T-cell (primary cell): ENCODE data around the gene CTSK. TPM values are rescaled to one million over a fixed set of nuclear protein-coding genes. Genes with fewer than 3 reads are reported as not detected.
"Not testable (repeated sequence)": the region's sequence is repeated elsewhere in the genome, so short reads cannot be mapped to it uniquely, and the experiment has no call there.

Experiments
- ATAC-seq, 4 experiments: fragments of 200-7000 bp in 3 of 4; fragments of 150-1000 bp in 1 of 4; cut with Tn5 transposase; replicated peaks in 1 of 4; 1 replicate in 3 of 4; 2 replicates in 1 of 4; pipeline ENCODE4 v1.10.0; 2021; ENCODE audit warnings: moderate library complexity in 3 of 4, mild to moderate bottlenecking in 2 of 4, moderate number of reproducible peaks in 1 of 4
- CTCF ChIA-PET, 2 donors: fragments of 300-600 bp; sonication (Branson Sonifier 250); formaldehyde crosslinking; loops; one replicate each; lab custom pipeline; 2022; ENCODE audit warnings: antibody characterized with exemption in 2 of 2; lab: Charles Lee
- POLR2A ChIA-PET, 2 donors: fragments of 300-600 bp; sonication (Branson Sonifier 250); formaldehyde crosslinking; loops; one replicate each; lab custom pipeline; 2022; ENCODE audit warnings: antibody characterized with exemption in 2 of 2; lab: Charles Lee
- DNase-seq, 35 experiments: peaks; one replicate each; pipeline versions ENCODE4 v3.0.0 to v3.0.0-alpha.2; 2013 to 2023
- H3K27ac ChIP-seq: one replicate; pipeline ENCODE4 v1.5.1; 2013; ENCODE audit warnings: low read length
- H3K27me3 ChIP-seq, 2 experiments: replicated peaks in 1 of 2; 1 replicate in 1 of 2; 2 replicates in 1 of 2; pipeline versions ENCODE4 v1.6.1 to v1.7.0; 2013; ENCODE audit warnings: low read length in 1 of 2, mixed read lengths in 1 of 2; ENCODE audit not compliant: control insufficient read depth in 2 of 2, insufficient read depth in 2 of 2; ENCODE audit errors: extremely low read depth in 1 of 2
- H3K36me3 ChIP-seq, 2 donors: 1 replicate in 1 of 2; 2 replicates in 1 of 2; pipeline versions ENCODE4 v1.6.1 to v1.7.0; 2013; ENCODE audit warnings: low read length in 1 of 2; ENCODE audit not compliant: control insufficient read depth in 2 of 2, insufficient read depth in 1 of 2; ENCODE audit errors: extremely low read depth in 1 of 2
- H3K4me1 ChIP-seq, 2 experiments: 1 replicate in 1 of 2; 2 replicates in 1 of 2; pipeline versions ENCODE4 v1.6.1 to v1.7.0; 2013; ENCODE audit warnings: low read length in 2 of 2, mixed read lengths in 1 of 2; ENCODE audit not compliant: insufficient read depth in 2 of 2, control insufficient read depth in 1 of 2; ENCODE audit errors: extremely low read depth in 1 of 2
- H3K4me3 ChIP-seq, 2 donors: 1 replicate in 1 of 2; 2 replicates in 1 of 2; pipeline versions ENCODE4 v1.5.1 to v1.7.0; 2013; ENCODE audit warnings: mild to moderate bottlenecking in 2 of 2, low read length in 1 of 2, moderate library complexity in 1 of 2; ENCODE audit not compliant: control insufficient read depth in 1 of 2; ENCODE audit errors: extremely low read depth in 1 of 2
- H3K9me3 ChIP-seq: 2 replicates; pipeline ENCODE4 v1.7.0; 2013
- H3K27ac Mint-ChIP-seq, 2 donors: one replicate each; pipeline ENCODE4 v1.8.0; 2020 to 2021; ENCODE audit warnings: mild to moderate bottlenecking in 2 of 2, mixed read lengths in 2 of 2
- H3K27me3 Mint-ChIP-seq, 2 donors: one replicate each; pipeline ENCODE4 v1.8.0; 2021 to 2022; ENCODE audit warnings: mixed read lengths in 2 of 2
- H3K36me3 Mint-ChIP-seq: one replicate; pipeline ENCODE4 v1.8.0; 2021; ENCODE audit warnings: mixed read lengths
- H3K4me1 Mint-ChIP-seq, 3 donors: one replicate each; pipeline ENCODE4 v1.8.0; 2020 to 2022; ENCODE audit warnings: mixed read lengths in 3 of 3, mild to moderate bottlenecking in 1 of 3
- H3K4me3 Mint-ChIP-seq, 3 donors: one replicate each; pipeline ENCODE4 v1.8.0; 2020 to 2022; ENCODE audit warnings: mild to moderate bottlenecking in 3 of 3, mixed read lengths in 3 of 3, moderate library complexity in 3 of 3
- H3K9me3 Mint-ChIP-seq, 3 donors: one replicate each; pipeline ENCODE4 v1.8.0; 2020 to 2022; ENCODE audit warnings: mixed read lengths in 3 of 3
- WGBS: methylation state at CpG from one replicate; pipeline ENCODE4 v1.1.5; 2013; ENCODE audit warnings: missing lambda C conversion rate; ENCODE audit not compliant: insufficient coverage; 5-methylcytosine and 5-hydroxymethylcytosine counted together
- total RNA-seq, 35 experiments: library from RNA in 6 of 35; stranded (reverse) in 6 of 35; fragments of 120-200 nt in 1 of 35; gene quantifications; one replicate each; pipeline versions ENCODE4 v1.2.1 to v1.2.4 and lab custom pipeline; 2013 to 2026

The CTSK gene
- total RNA-seq, 5 donors from 2014 or later (not counting 1 experiment from before 2014, with no cell fraction given): 6.1 to 14.1 (median 7.3) TPM

DNA sequence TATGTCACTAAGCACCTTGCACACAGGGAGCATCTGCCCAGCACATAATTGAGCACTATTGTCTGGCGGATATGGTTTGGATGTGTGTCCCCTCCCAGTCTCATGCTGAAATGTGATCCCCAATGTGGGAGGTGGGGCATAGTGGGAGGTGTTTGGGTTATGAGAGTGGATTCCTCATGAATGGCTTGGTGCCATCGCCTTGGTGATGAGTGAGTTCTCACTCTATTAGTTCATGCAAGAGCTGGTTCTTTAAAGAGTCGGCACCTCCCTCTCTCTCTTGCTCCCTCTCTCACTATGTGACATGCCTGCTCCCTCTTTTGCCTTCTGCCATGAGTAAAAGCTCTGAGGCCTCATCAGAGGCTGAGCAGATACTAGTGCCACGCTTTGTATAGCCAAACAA lies 9.5 kb downstream of the CTSK start:
- Histone ChIP-seq H3K27ac (no peak overlapping the region), H3K4me1 (no peaks in the 10 kb centered on the region), H3K4me3 (no peak overlapping the region), H3K9me3 (no peaks in the 10 kb centered on the region), H3K27me3 (no peaks in the 10 kb centered on the region), H3K36me3 (peaks cover 3 to 21% of the 10 kb centered on the region in 2 donors)
- no peaks in the 10 kb centered on the region for H3K4me1 Mint-ChIP-seq
- no peaks in the 10 kb centered on the region for H3K27me3 Mint-ChIP-seq
- H3K4me3 Mint-ChIP-seq: no peak overlapping the region
- peaks cover 50% of the 10 kb centered on the region for H3K36me3 Mint-ChIP-seq
- ChIA-PET POLR2A (no interaction called here), CTCF (interaction anchor here in 1 of 2 donors (0.6 kb wide), 1 partner anchor 735 kb away, joined by 3 read pairs; no protein-coding TSS in a partner anchor)
- no peak for ATAC-seq
- no peak overlapping the region for H3K27ac Mint-ChIP-seq
- no peak for DNase-seq
- 95% methylated on average over 2 of the region's 4 CpGs for WGBS
- H3K9me3 Mint-ChIP-seq: no peaks in the 10 kb centered on the region

DNA sequence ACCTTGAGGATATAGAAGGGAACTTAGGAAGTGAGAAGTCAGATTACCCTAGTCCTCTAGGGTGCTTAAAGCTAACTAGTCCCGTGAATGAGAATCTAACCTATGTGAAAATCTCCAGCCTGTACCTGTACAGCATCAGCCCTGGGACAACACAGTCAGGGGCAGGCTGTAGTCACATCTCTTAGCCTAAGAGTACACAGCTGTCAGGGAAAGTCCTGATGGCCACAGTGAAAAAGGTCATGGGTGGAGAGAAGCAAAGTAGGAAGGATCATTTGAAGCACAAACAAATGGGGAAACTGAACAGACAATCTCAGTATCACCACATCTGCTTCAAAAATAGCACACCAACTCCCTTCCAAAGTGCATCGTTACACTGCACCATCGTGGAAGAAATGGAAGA lies 11.7 kb downstream of the CTSK start:
- Mint-ChIP-seq H3K4me1 (no peaks in the 10 kb centered on the region), H3K27ac (no peak overlapping the region), H3K36me3 (peaks cover 46% of the 10 kb centered on the region), H3K9me3 (no peaks in the 10 kb centered on the region), H3K4me3 (no peak overlapping the region), H3K27me3 (no peaks in the 10 kb centered on the region)
- DNase-seq: no peak
- Histone ChIP-seq H3K4me3 (no peak overlapping the region), H3K36me3 (peaks cover 3 to 20% of the 10 kb centered on the region in 2 donors), H3K4me1 (no peaks in the 10 kb centered on the region), H3K27me3 (no peaks in the 10 kb centered on the region), H3K9me3 (no peaks in the 10 kb centered on the region), H3K27ac (no peak overlapping the region)
- ChIA-PET POLR2A (no interaction called here), CTCF (no interaction called here)
- WGBS: 100% methylated on average over 1 of the region's 3 CpGs
- no peak for ATAC-seq

DNA sequence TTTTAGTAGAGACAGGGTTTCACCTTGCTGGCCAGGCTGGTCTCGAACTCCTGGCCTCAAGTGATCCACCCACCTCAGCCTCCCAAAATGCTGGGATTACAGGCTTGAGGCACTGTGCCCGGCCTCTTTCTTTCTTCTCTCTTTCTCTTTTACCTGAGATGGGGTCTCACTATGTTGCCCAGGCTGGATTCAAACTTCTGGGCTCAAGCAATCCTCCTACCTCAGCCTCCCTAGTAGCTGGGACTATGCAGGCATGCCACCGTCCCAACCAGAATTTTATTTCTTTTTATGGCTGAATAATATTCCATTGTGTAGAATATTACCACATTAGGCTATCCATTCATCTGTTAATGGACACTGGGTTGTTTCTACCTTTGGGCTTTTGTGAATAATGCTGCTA lies 14.3 kb downstream of the CTSK start:
- ATAC-seq, H3K4me1 Mint-ChIP-seq, H3K27me3 Mint-ChIP-seq, H3K4me3 Mint-ChIP-seq, H3K4me1 ChIP-seq, H3K9me3 ChIP-seq, H3K27me3 ChIP-seq, H3K27ac ChIP-seq, H3K9me3 Mint-ChIP-seq, H3K4me3 ChIP-seq, CTCF ChIA-PET, H3K27ac Mint-ChIP-seq, POLR2A ChIA-PET, DNase-seq: not testable (repeated sequence)
- peaks cover 33% of the 10 kb centered on the region for H3K36me3 Mint-ChIP-seq
- 100% methylated on average over 2 of the region's 3 CpGs for WGBS
- peaks cover 3 to 12% of the 10 kb centered on the region in 2 donors for H3K36me3 ChIP-seq

DNA sequence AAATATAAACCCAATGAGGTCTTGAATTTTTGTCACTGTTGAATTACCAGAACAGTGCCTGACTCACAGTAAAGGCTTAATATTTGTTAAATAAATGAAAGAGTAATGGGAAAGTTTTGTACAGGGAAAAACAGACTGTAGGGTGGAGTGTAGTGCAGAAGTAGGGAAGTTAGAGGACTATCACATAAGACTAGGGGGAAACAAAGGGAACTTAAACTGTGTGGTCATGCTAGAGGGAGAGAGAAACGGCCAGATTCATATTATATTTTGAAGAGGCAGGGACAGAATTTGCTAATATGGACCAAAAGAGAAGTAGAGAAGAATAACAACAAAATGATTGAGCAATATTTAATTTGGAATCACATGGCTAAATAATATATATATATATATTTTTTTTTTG lies 14.8 kb downstream of the CTSK start:
- H3K9me3 ChIP-seq: no peaks in the 10 kb centered on the region
- no peaks in the 10 kb centered on the region for H3K4me1 Mint-ChIP-seq
- no peak for ATAC-seq
- no peaks in the 10 kb centered on the region for H3K4me1 ChIP-seq
- no peak overlapping the region for H3K27ac Mint-ChIP-seq
- no peak overlapping the region for H3K4me3 Mint-ChIP-seq
- H3K4me3 ChIP-seq: no peak overlapping the region
- H3K27me3 Mint-ChIP-seq: no peaks in the 10 kb centered on the region
- WGBS: no CpG with 5 or more reads among the region's 1 CpG
- peaks cover 3 to 9% of the 10 kb centered on the region in 2 donors for H3K36me3 ChIP-seq
- H3K36me3 Mint-ChIP-seq: peaks cover 28% of the 10 kb centered on the region
- POLR2A ChIA-PET: no interaction called here
- H3K27me3 ChIP-seq: no peaks in the 10 kb centered on the region
- no peak for DNase-seq
- no peaks in the 10 kb centered on the region for H3K9me3 Mint-ChIP-seq
- no peak overlapping the region for H3K27ac ChIP-seq
- CTCF ChIA-PET: no interaction called here

DNA sequence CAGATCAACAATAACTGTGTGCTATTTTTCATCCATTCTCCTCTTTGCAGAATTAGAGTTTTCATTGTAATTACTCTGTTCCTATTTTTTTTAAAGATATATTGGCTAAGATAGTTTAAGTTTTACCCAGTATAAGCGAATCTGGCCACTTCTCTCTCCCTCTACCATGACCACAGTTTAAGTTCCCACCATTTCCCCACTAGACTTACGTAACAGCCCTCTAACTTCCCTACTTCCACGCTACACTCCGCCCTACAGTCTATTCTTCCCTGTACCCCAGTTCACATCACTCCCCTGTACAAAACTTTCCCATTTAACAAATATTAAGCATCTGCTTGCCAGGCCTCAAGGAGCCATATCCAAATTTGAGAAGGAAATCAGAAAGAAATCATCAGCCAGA lies 16.5 kb downstream of the CTSK start:
- peaks cover 0 to 2% (median 0%) of the 10 kb centered on the region in 3 donors for H3K4me1 Mint-ChIP-seq
- H3K9me3 Mint-ChIP-seq: no peaks in the 10 kb centered on the region
- Histone ChIP-seq H3K4me3 (no peak overlapping the region), H3K4me1 (no peaks in the 10 kb centered on the region), H3K27me3 (no peaks in the 10 kb centered on the region), H3K27ac (no peak overlapping the region), H3K9me3 (no peaks in the 10 kb centered on the region), H3K36me3 (peaks cover 3% of the 10 kb centered on the region in 2 donors)
- ATAC-seq: no peak
- H3K27ac Mint-ChIP-seq: no peak overlapping the region
- no peak for DNase-seq
- ChIA-PET CTCF (no interaction called here), POLR2A (no interaction called here)
- H3K36me3 Mint-ChIP-seq: peaks cover 19% of the 10 kb centered on the region
- no peak overlapping the region for H3K4me3 Mint-ChIP-seq
- peaks cover 0 to 3% of the 10 kb centered on the region in 2 donors for H3K27me3 Mint-ChIP-seq
- 93% methylated on average over 3 of the region's 4 CpGs for WGBS

DNA sequence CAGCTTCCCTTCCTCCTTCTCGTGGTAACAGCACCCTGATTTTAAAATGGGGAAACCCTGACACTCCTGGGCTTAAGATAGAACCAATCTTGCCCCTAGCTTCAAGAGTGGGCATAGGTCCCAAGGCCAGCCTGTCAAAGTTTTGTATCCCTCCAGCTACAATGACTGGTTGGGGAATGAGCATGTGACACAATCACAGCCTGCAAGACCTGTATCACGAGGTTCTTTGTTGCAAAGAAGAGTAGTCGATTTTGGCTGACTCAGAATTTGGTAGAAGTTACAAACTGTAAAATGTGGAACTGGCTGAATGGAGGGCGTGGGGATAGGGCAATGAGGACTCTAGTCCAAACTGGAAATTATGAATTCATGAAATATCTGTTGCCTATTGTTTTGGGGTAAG lies 18.7 kb downstream of the CTSK start:
- Mint-ChIP-seq H3K36me3 (peaks cover 3% of the 10 kb centered on the region), H3K4me1 (peaks cover 0 to 2% (median 0%) of the 10 kb centered on the region in 3 donors), H3K9me3 (no peaks in the 10 kb centered on the region), H3K4me3 (no peak overlapping the region), H3K27me3 (peaks cover 0 to 3% of the 10 kb centered on the region in 2 donors), H3K27ac (no peak overlapping the region)
- no peak for ATAC-seq
- WGBS: 79% methylated on average over 3 of the region's 4 CpGs
- Histone ChIP-seq H3K36me3 (no peaks in the 10 kb centered on the region), H3K4me3 (no peak overlapping the region), H3K4me1 (no peaks in the 10 kb centered on the region), H3K9me3 (no peaks in the 10 kb centered on the region), H3K27me3 (no peaks in the 10 kb centered on the region), H3K27ac (no peak overlapping the region)
- CTCF ChIA-PET: interaction anchor here in 1 of 2 donors (0.6 kb wide), 2 partner anchors 9 to 116 kb away, joined by 3 to 5 read pairs; no protein-coding TSS in a partner anchor
- DNase-seq: peak in 1 of 35 experiments; percentile 12
- POLR2A ChIA-PET: interaction anchor here in 1 of 2 donors (0.6 kb wide), 1 partner anchor 25 kb away, joined by 7 read pairs; no protein-coding TSS in a partner anchor
